CD4-positive, CD25-positive, alpha-beta regulatory T cell (primary cell): ENCODE data around the gene RAB35. TPM values are rescaled to one million over a fixed set of nuclear protein-coding genes. Genes with fewer than 3 reads are reported as not detected.
A peak's percentile ranks its signal among the peaks of the same experiment; 100 is the strongest.

Experiments
- ATAC-seq, 2 donors: fragments of 150-1000 bp; cut with Tn5 transposase; one replicate each; pipeline ENCODE4 v1.10.0; 2021; ENCODE audit warnings: low read depth in 2 of 2, moderate number of reproducible peaks in 2 of 2, moderate library complexity in 1 of 2
- DNase-seq, 3 donors: peaks; one replicate each; pipeline versions ENCODE4 v3.0.0 to v3.0.0-alpha.2; 2012 to 2022; ENCODE audit warnings: mixed read lengths in 1 of 3
- H3K27ac ChIP-seq: one replicate; pipeline ENCODE4 v1.7.0; 2013; ENCODE audit warnings: mild to moderate bottlenecking, low read length; ENCODE audit not compliant: insufficient read depth, poor library complexity, severe bottlenecking
- H3K27me3 ChIP-seq: one replicate; pipeline ENCODE4 v1.7.0; 2013; ENCODE audit warnings: low read length; ENCODE audit not compliant: control insufficient read depth, insufficient read depth
- H3K36me3 ChIP-seq: one replicate; pipeline ENCODE4 v1.7.0; 2013; ENCODE audit warnings: mild to moderate bottlenecking, low read length, moderate library complexity; ENCODE audit not compliant: control insufficient read depth, insufficient read depth
- H3K4me1 ChIP-seq: 2 replicates; pipeline ENCODE4 v1.7.0; 2013; ENCODE audit warnings: mild to moderate bottlenecking, low read length; ENCODE audit not compliant: insufficient read depth, control insufficient read depth, poor library complexity, severe bottlenecking
- H3K4me3 ChIP-seq: one replicate; pipeline ENCODE4 v1.7.0; 2013; ENCODE audit warnings: low read depth, mild to moderate bottlenecking, low read length, moderate library complexity
- H3K9me3 ChIP-seq, 2 experiments: 1 replicate in 1 of 2; 2 replicates in 1 of 2; pipeline ENCODE4 v1.7.0; 2013; ENCODE audit warnings: low read length in 2 of 2, mild to moderate bottlenecking in 1 of 2, moderate library complexity in 1 of 2; ENCODE audit not compliant: control insufficient read depth in 2 of 2
- H3K27ac Mint-ChIP-seq, 3 donors: one replicate each; pipeline ENCODE4 v1.8.0; 2020 to 2022; ENCODE audit warnings: mild to moderate bottlenecking in 3 of 3, mixed read lengths in 3 of 3, moderate library complexity in 2 of 3
- H3K27me3 Mint-ChIP-seq: one replicate; pipeline ENCODE4 v1.8.0; 2022; ENCODE audit warnings: mild to moderate bottlenecking, mixed read lengths
- H3K36me3 Mint-ChIP-seq: one replicate; pipeline ENCODE4 v1.8.0; 2020; ENCODE audit warnings: mixed read lengths
- H3K4me1 Mint-ChIP-seq, 4 donors: one replicate each; pipeline ENCODE4 v1.8.0; 2020 to 2022; ENCODE audit warnings: mixed read lengths in 4 of 4, mild to moderate bottlenecking in 1 of 4
- H3K4me3 Mint-ChIP-seq, 4 donors: one replicate each; pipeline ENCODE4 v1.8.0; 2020 to 2022; ENCODE audit warnings: mild to moderate bottlenecking in 4 of 4, mixed read lengths in 4 of 4, moderate library complexity in 3 of 4
- H3K9me3 Mint-ChIP-seq, 7 donors: one replicate each; pipeline ENCODE4 v1.8.0; 2020 to 2022; ENCODE audit warnings: mixed read lengths in 7 of 7, mild to moderate bottlenecking in 3 of 7, moderate library complexity in 2 of 7
- polyA plus RNA-seq, 4 donors: library from polyadenylated mRNA; unstranded; fragments of 300-500 nt; fragmentation: Illumina TruSeq; gene quantifications; one replicate each; pipeline ENCODE4 v1.2.3, GENCODE V29; 2021
- total RNA-seq: library from RNA; stranded (reverse); gene quantifications from one replicate; pipeline ENCODE4 v1.2.3, GENCODE V29; 2022

RAB35 gene
- total and polyA plus RNA-seq, 5 donors from 2014 or later = 25.2 to 85.5 (median 27.7) TPM

- H3K4me1 ChIP-seq = peaks cover 12% of the 10 kb centered on the region
- peaks cover 30% of the 10 kb centered on the region for H3K36me3 ChIP-seq
- no peaks in the 10 kb centered on the region for H3K9me3 ChIP-seq
- Mint-ChIP-seq H3K9me3 (no peaks in the 10 kb centered on the region), H3K4me3 (no peak overlapping the region), H3K27ac (no peak overlapping the region), H3K4me1 (peaks cover 4 to 19% (median 9%) of the 10 kb centered on the region in 4 donors), H3K27me3 (no peaks in the 10 kb centered on the region), H3K36me3 (peaks cover 15% of the 10 kb centered on the region)
- DNase-seq = no peak
- no peaks in the 10 kb centered on the region for H3K27me3 ChIP-seq
- H3K27ac ChIP-seq = no peak overlapping the region
- no peak overlapping the region for H3K4me3 ChIP-seq
- no peak for ATAC-seq
Observed at GRCh38 chr12:120089796-120090195, 26.8 kb downstream of the RAB35 start.

- H3K36me3 Mint-ChIP-seq = peaks cover 20% of the 10 kb centered on the region
- no peaks in the 10 kb centered on the region for H3K9me3 Mint-ChIP-seq
- ATAC-seq (no peak), DNase-seq (no peak)
- H3K27ac ChIP-seq = no peak overlapping the region
- peaks cover 12% of the 10 kb centered on the region for H3K4me1 ChIP-seq
- H3K4me3 ChIP-seq = no peak overlapping the region
- H3K4me1 Mint-ChIP-seq = peaks cover 4 to 19% (median 9%) of the 10 kb centered on the region in 4 donors
- H3K27me3 Mint-ChIP-seq = no peaks in the 10 kb centered on the region
- H3K27me3 ChIP-seq = no peaks in the 10 kb centered on the region
- peaks cover 29% of the 10 kb centered on the region for H3K36me3 ChIP-seq
- H3K9me3 ChIP-seq = no peaks in the 10 kb centered on the region
- peak overlapping the region in 2 of 3 donors; percentile 44 to 89 for H3K27ac Mint-ChIP-seq
- peak overlapping the region in 1 of 4 donors; percentile 74 for H3K4me3 Mint-ChIP-seq
Observed at GRCh38 chr12:120089105-120089504, 27.4 kb downstream of the RAB35 start.

DNA sequence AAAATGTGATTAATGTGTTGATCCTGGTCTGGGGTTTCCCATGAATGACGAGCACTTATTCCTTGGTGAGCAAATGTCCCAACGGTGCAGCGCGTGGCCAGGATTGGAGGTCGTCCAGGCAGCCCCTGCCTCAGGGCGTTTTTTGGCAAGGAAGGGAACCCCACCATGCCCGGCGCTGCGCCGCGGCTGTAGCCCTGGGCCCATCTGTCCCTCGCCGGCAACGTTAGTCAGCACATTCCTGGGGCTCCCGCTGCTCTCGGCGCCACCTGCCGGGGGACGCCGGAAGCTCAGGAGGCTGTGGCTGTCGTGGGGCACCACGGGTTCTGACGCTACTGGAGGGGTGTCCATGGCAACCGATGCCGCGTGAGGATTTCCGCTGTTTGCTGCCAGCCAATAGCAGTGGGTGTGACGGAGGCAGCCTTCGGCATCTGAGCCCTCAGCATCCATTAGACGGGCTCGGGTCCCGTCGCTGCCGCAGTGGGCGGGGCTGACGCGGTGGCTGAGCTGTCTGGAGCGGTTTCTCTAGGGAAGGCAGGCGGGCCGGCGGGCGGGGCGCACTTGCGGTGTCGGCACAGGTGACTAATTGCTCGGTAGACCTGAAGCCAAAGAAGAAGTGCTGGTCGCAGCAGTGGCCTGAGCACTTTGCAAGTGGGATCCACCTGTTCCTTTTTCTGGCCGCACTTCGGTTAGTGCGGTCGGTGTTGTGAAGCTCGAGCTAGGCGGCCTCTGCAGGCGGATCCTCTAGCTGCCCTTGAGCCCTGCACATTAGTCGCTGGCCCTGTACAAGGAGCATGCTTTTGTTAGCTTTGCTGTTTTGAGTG, 29.5 kb downstream of the RAB35 start:
- H3K4me1 ChIP-seq = peaks cover 12% of the 10 kb centered on the region
- H3K27ac ChIP-seq = peak overlapping the region; percentile 83
- Mint-ChIP-seq H3K27ac (peak overlapping the region; percentile 38 to 92 (median 89)), H3K9me3 (no peaks in the 10 kb centered on the region), H3K27me3 (no peaks in the 10 kb centered on the region), H3K4me3 (peak overlapping the region; percentile 73 to 84 (median 80)), H3K4me1 (peaks cover 4 to 19% (median 9%) of the 10 kb centered on the region in 4 donors), H3K36me3 (peaks cover 16% of the 10 kb centered on the region)
- H3K27me3 ChIP-seq = no peaks in the 10 kb centered on the region
- ATAC-seq = peak; percentile 95 to 96
- no peaks in the 10 kb centered on the region for H3K9me3 ChIP-seq
- peak; percentile 99 to 100 (median 100) for DNase-seq
- H3K4me3 ChIP-seq = peak overlapping the region; percentile 67
- peaks cover 23% of the 10 kb centered on the region for H3K36me3 ChIP-seq

DNA sequence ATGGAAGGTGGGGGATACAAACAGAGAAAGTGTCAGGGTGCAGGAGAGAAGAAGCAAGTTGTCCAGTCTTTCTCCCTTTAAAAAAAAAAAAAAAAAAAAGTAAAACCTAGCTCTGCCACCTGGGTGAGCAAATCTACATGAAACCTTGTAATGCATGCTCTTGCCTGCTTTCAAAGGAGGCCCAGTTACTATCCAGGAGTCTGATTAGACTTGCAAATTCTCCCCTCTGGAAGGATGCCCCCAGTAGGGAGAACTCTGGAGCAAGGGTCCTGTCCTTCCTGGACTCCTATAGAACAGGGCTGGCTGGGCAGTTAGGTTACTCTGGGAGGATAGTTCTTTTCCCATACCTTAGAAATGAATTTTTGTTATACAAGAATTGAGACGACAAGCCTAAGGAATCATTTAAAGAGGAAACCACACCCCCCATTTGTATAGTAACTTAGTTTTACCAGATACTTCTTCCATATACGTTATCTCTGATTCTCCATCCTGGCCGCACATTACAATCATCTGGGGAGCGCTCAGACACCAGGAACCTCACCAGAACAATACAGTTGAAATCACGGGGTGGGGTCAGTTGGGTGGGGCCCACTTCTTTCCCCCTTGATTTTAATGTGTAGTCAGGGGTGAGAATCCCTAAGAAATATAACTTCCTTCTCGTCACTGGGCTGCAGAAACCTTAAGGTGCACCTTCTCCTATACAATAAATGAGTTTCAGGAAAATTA, 30.5 kb downstream of the RAB35 start:
- no peaks in the 10 kb centered on the region for H3K9me3 Mint-ChIP-seq
- peak overlapping the region in 2 of 3 donors; percentile 28 to 89 for H3K27ac Mint-ChIP-seq
- no peaks in the 10 kb centered on the region for H3K27me3 Mint-ChIP-seq
- no peak for ATAC-seq
- Histone ChIP-seq H3K4me1 (peaks cover 12% of the 10 kb centered on the region), H3K27ac (peak overlapping the region; percentile 66), H3K36me3 (peaks cover 21% of the 10 kb centered on the region), H3K27me3 (no peaks in the 10 kb centered on the region), H3K4me3 (no peak overlapping the region), H3K9me3 (no peaks in the 10 kb centered on the region)
- no peak for DNase-seq
- no peak overlapping the region for H3K4me3 Mint-ChIP-seq
- H3K4me1 Mint-ChIP-seq = peaks cover 4 to 19% (median 8%) of the 10 kb centered on the region in 4 donors
- H3K36me3 Mint-ChIP-seq = peaks cover 16% of the 10 kb centered on the region

GRCh38 chr12:120081641-120082040, 34.9 kb downstream of the RAB35 start:
- no peak overlapping the region for H3K27ac ChIP-seq
- H3K27me3 ChIP-seq = no peaks in the 10 kb centered on the region
- peaks cover 17% of the 10 kb centered on the region for H3K36me3 Mint-ChIP-seq
- H3K4me1 ChIP-seq = peaks cover 8% of the 10 kb centered on the region
- ATAC-seq (no peak), DNase-seq (no peak)
- H3K4me3 Mint-ChIP-seq = no peak overlapping the region
- no peaks in the 10 kb centered on the region for H3K27me3 Mint-ChIP-seq
- no peak overlapping the region for H3K4me3 ChIP-seq
- no peak overlapping the region for H3K27ac Mint-ChIP-seq
- no peaks in the 10 kb centered on the region for H3K9me3 ChIP-seq
- peaks cover 3 to 19% (median 6%) of the 10 kb centered on the region in 4 donors for H3K4me1 Mint-ChIP-seq
- peaks cover 17% of the 10 kb centered on the region for H3K36me3 ChIP-seq
- H3K9me3 Mint-ChIP-seq = no peaks in the 10 kb centered on the region

- Mint-ChIP-seq H3K27ac (peak overlapping the region in 2 of 3 donors; percentile 44 to 83), H3K27me3 (no peaks in the 10 kb centered on the region), H3K9me3 (no peaks in the 10 kb centered on the region), H3K4me1 (peaks cover 7 to 22% (median 10%) of the 10 kb centered on the region in 4 donors), H3K36me3 (peaks cover 13% of the 10 kb centered on the region), H3K4me3 (no peak overlapping the region)
- ATAC-seq (no peak), DNase-seq (no peak)
- Histone ChIP-seq H3K27ac (no peak overlapping the region), H3K4me1 (peaks cover 10% of the 10 kb centered on the region), H3K4me3 (no peak overlapping the region), H3K9me3 (no peaks in the 10 kb centered on the region), H3K36me3 (peaks cover 13% of the 10 kb centered on the region), H3K27me3 (no peaks in the 10 kb centered on the region)
Observed at GRCh38 chr12:120079411-120080400, 36.8 kb downstream of the RAB35 start.

GRCh38 chr12:120078868-120079267, 37.7 kb downstream of the RAB35 start:
- no peak overlapping the region for H3K4me3 ChIP-seq
- H3K27ac Mint-ChIP-seq = peak overlapping the region in 2 of 3 donors; percentile 75 to 83
- DNase-seq = peak in 2 of 3 donors; percentile 18 to 43
- peaks cover 12% of the 10 kb centered on the region for H3K36me3 ChIP-seq
- peaks cover 12 to 29% (median 13%) of the 10 kb centered on the region in 4 donors for H3K4me1 Mint-ChIP-seq
- peaks cover 9% of the 10 kb centered on the region for H3K36me3 Mint-ChIP-seq
- H3K9me3 ChIP-seq = no peaks in the 10 kb centered on the region
- H3K27me3 ChIP-seq = no peaks in the 10 kb centered on the region
- no peak overlapping the region for H3K27ac ChIP-seq
- H3K9me3 Mint-ChIP-seq = no peaks in the 10 kb centered on the region
- H3K4me1 ChIP-seq = peaks cover 15% of the 10 kb centered on the region
- H3K27me3 Mint-ChIP-seq = no peaks in the 10 kb centered on the region
- ATAC-seq = peak; percentile 57 to 70
- H3K4me3 Mint-ChIP-seq = peak overlapping the region in 1 of 4 donors; percentile 24
